ENCODE results near the gene CISH.

DNA sequence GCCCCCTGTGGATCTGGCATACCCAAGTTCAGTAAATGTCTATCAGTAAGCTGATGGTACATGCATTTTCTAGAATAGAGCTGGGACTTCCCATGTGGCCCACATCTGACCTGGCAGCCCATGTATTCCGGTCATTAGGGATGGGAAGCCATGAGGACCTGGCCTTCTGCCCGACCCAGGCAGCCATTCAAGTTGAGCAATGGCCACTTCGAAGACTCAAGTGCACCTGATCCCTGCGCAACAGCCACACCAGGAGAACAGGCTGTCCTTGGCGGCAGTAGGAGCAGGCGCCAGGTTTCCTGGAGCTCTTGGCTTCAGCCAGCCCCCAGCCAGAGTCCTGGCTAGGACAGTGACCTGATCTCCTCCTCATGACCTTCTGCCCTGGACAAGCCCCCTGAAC lies 27.7 kb downstream of the CISH start:
- TF ChIP-seq, protein P1, sequence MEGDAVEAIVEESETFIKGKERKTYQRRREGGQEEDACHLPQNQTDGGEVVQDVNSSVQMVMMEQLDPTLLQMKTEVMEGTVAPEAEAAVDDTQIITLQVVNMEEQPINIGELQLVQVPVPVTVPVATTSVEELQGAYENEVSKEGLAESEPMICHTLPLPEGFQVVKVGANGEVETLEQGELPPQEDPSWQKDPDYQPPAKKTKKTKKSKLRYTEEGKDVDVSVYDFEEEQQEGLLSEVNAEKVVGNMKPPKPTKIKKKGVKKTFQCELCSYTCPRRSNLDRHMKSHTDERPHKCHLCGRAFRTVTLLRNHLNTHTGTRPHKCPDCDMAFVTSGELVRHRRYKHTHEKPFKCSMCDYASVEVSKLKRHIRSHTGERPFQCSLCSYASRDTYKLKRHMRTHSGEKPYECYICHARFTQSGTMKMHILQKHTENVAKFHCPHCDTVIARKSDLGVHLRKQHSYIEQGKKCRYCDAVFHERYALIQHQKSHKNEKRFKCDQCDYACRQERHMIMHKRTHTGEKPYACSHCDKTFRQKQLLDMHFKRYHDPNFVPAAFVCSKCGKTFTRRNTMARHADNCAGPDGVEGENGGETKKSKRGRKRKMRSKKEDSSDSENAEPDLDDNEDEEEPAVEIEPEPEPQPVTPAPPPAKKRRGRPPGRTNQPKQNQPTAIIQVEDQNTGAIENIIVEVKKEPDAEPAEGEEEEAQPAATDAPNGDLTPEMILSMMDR (conservative IDR thresholded peaks at IDR 0.05) = no peak
- no peak for TF ChIP-seq EZH2 (IDR thresholded peaks at IDR 0.05; ENCODE audit: low read depth)
